IPS-20b (cell line): Measurements from ENCODE around the gene WFS1.

Source experiments
- H3K27ac ChIP-seq: one replicate; pipeline ENCODE4 v1.5.1; 2013; ENCODE audit warnings: low read length
- H3K27me3 ChIP-seq: 2 replicates; pipeline ENCODE4 v1.6.1; 2013; ENCODE audit warnings: mild to moderate bottlenecking, low read length, inconsistent platforms; ENCODE audit not compliant: insufficient read depth
- H3K36me3 ChIP-seq: 2 replicates; pipeline ENCODE4 v1.6.1; 2013; ENCODE audit warnings: low read depth, mild to moderate bottlenecking, inconsistent platforms, low read length, moderate library complexity; ENCODE audit not compliant: insufficient read depth
- H3K4me1 ChIP-seq: 2 replicates; pipeline ENCODE4 v1.6.1; 2013; ENCODE audit warnings: mild to moderate bottlenecking, control low read depth, inconsistent platforms, low read length, moderate library complexity; ENCODE audit not compliant: insufficient read depth
- H3K4me3 ChIP-seq: 2 replicates; pipeline ENCODE4 v1.5.1; 2013; ENCODE audit warnings: mild to moderate bottlenecking, low read length, inconsistent platforms
- H3K9ac ChIP-seq: 2 replicates; pipeline ENCODE4 v1.6.1; 2013; ENCODE audit warnings: low read depth, mild to moderate bottlenecking, inconsistent platforms, low read length, moderate library complexity
- H3K9me3 ChIP-seq: 2 replicates; pipeline ENCODE4 v1.6.1; 2013; ENCODE audit warnings: mild to moderate bottlenecking, low read depth, low read length, inconsistent platforms; ENCODE audit not compliant: insufficient read depth

Gene WFS1

GRCh38 chr4:6298035-6298434, 28.4 kb downstream of the WFS1 start:
- H3K4me3 ChIP-seq = no peak overlapping the region
- peaks cover 44% of the 10 kb centered on the region for H3K36me3 ChIP-seq
- H3K4me1 ChIP-seq = no peaks in the 10 kb centered on the region
- H3K9me3 ChIP-seq = no peaks in the 10 kb centered on the region
- no peak overlapping the region for H3K27ac ChIP-seq
- no peak overlapping the region for H3K9ac ChIP-seq
- H3K27me3 ChIP-seq = no peaks in the 10 kb centered on the region

- Histone ChIP-seq H3K27ac (no peak overlapping the region), H3K27me3 (no peaks in the 10 kb centered on the region), H3K4me3 (no peak overlapping the region), H3K9ac (no peak overlapping the region), H3K36me3 (peaks cover 44% of the 10 kb centered on the region), H3K4me1 (no peaks in the 10 kb centered on the region), H3K9me3 (no peaks in the 10 kb centered on the region)
Observed at GRCh38 chr4:6298852-6299251, 29.2 kb downstream of the WFS1 start.

DNA sequence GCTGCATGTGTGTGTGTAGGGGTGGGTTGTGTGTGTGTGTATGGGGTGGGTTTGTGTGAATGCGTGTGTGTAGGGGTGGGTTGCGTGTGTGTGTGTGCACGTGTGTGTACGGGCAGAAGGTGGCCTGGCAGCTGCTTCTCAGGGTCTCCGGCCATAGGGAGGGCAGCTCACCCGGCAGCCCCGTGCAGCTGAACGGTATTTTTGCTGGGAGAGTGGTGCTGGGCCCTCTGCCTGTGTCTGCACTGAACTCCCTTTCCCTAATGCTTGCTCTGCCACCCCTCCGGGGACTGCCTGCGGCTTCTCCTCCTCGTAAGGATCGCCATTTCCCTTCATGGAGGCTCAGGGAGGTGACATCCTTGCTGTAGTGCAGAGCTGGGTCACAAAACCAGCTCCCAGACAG, 30.2 kb downstream of the WFS1 start:
- no peaks in the 10 kb centered on the region for H3K9me3 ChIP-seq
- H3K36me3 ChIP-seq = peaks cover 44% of the 10 kb centered on the region
- no peaks in the 10 kb centered on the region for H3K27me3 ChIP-seq
- no peak overlapping the region for H3K4me3 ChIP-seq
- no peaks in the 10 kb centered on the region for H3K4me1 ChIP-seq
- H3K9ac ChIP-seq = no peak overlapping the region
- H3K27ac ChIP-seq = no peak overlapping the region

DNA sequence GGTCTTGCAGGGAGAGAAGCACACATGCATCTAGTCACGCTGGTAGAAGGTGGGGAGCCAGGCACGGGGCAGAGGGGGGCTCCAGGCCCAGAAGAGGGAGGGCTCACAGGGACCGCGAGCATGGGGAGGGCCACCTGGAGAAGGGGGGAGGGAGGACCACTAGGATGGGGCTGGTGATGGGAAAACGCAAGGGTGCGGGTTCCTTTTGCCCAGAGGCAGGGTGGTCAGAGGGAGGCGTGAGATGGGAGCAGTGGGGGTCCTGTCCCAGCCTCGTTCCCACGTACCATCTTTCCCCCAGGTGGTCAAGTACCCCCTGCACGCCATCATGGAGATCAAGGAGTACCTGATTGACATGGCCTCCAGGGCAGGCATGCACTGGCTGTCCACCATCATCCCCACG, 30.7 kb downstream of the WFS1 start:
- no peak overlapping the region for H3K9ac ChIP-seq
- H3K36me3 ChIP-seq = peaks cover 44% of the 10 kb centered on the region
- H3K4me3 ChIP-seq = no peak overlapping the region
- H3K27me3 ChIP-seq = no peaks in the 10 kb centered on the region
- H3K27ac ChIP-seq = no peak overlapping the region
- no peaks in the 10 kb centered on the region for H3K9me3 ChIP-seq
- no peaks in the 10 kb centered on the region for H3K4me1 ChIP-seq

DNA sequence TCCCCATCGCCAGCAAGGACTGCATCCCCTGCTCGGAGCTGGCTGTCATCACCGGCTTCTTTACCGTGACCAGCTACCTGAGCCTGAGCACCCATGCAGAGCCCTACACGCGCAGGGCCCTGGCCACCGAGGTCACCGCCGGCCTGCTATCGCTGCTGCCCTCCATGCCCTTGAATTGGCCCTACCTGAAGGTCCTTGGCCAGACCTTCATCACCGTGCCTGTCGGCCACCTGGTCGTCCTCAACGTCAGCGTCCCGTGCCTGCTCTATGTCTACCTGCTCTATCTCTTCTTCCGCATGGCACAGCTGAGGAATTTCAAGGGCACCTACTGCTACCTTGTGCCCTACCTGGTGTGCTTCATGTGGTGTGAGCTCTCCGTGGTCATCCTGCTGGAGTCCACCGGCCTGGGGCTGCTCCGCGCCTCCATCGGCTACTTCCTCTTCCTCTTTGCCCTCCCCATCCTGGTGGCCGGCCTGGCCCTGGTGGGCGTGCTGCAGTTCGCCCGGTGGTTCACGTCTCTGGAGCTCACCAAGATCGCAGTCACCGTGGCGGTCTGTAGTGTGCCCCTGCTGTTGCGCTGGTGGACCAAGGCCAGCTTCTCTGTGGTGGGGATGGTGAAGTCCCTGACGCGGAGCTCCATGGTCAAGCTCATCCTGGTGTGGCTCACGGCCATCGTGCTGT, 31.5 kb downstream of the WFS1 start:
- H3K27me3 ChIP-seq = no peaks in the 10 kb centered on the region
- no peaks in the 10 kb centered on the region for H3K4me1 ChIP-seq
- H3K36me3 ChIP-seq = peaks cover 39% of the 10 kb centered on the region
- no peak overlapping the region for H3K27ac ChIP-seq
- H3K9me3 ChIP-seq = no peaks in the 10 kb centered on the region
- H3K9ac ChIP-seq = no peak overlapping the region
- H3K4me3 ChIP-seq = no peak overlapping the region

DNA sequence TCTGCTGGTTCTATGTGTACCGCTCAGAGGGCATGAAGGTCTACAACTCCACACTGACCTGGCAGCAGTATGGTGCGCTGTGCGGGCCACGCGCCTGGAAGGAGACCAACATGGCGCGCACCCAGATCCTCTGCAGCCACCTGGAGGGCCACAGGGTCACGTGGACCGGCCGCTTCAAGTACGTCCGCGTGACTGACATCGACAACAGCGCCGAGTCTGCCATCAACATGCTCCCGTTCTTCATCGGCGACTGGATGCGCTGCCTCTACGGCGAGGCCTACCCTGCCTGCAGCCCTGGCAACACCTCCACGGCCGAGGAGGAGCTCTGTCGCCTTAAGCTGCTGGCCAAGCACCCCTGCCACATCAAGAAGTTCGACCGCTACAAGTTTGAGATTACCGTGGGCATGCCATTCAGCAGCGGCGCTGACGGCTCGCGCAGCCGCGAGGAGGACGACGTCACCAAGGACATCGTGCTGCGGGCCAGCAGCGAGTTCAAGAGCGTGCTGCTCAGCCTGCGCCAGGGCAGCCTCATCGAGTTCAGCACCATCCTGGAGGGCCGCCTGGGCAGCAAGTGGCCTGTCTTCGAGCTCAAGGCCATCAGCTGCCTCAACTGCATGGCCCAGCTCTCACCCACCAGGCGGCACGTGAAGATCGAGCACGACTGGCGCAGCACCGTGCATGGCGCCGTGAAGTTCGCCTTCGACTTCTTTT, 32.2 kb downstream of the WFS1 start:
- Histone ChIP-seq H3K27me3 (no peaks in the 10 kb centered on the region), H3K4me3 (no peak overlapping the region), H3K9ac (no peak overlapping the region), H3K36me3 (peaks cover 33% of the 10 kb centered on the region), H3K27ac (no peak overlapping the region), H3K4me1 (no peaks in the 10 kb centered on the region), H3K9me3 (no peaks in the 10 kb centered on the region)

DNA sequence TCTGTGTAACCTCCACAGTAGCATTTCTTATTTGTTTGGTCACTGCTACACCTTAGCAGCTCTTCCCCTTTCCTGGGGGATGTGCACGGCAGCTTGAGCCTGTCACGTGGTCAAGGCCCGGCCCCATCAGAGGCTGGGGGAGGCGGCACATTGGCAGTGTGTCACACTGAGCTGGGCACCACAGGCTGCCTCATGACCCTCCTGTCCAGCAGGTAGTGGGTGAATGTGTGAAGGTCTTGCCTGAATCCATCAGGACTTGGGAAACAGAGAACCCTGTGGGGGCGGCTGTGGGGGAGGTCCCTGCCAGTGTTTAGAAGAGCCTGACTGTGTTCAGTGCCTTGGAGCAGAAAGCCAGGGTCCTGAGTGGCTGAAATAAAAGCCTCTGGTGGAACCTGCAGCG, 33.2 kb downstream of the WFS1 start:
- peaks cover 2% of the 10 kb centered on the region; the same call in 1 of the 2 replicates for H3K27me3 ChIP-seq
- peaks cover 26% of the 10 kb centered on the region for H3K36me3 ChIP-seq
- no peak overlapping the region for H3K4me3 ChIP-seq
- H3K9me3 ChIP-seq = no peaks in the 10 kb centered on the region
- no peaks in the 10 kb centered on the region for H3K4me1 ChIP-seq
- H3K27ac ChIP-seq = no peak overlapping the region
- no peak overlapping the region for H3K9ac ChIP-seq

DNA sequence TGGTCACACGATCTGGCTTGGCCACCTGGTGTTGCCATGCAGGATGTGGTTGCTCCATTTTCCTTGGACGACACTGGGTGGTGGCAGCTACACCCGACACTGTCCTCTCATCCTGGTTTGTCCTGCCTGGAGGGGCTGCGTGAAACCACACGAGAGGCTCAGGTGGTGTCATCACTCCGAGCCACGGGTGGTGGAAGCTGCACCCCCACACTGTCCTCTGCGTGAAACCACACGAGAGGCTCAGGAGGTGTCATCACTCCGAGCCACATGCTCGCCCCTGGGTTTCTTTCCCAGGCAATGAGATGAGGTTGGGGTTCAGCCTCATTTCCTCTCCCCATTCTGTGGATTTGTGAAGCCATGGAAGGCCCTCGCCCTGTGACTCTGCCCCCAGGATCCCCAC, 34.3 kb downstream of the WFS1 start:
- H3K27me3 ChIP-seq = peaks cover 12% of the 10 kb centered on the region
- no peaks in the 10 kb centered on the region for H3K4me1 ChIP-seq
- no peak overlapping the region for H3K27ac ChIP-seq
- H3K4me3 ChIP-seq = no peak overlapping the region
- peaks cover 26% of the 10 kb centered on the region for H3K36me3 ChIP-seq
- H3K9ac ChIP-seq = no peak overlapping the region
- H3K9me3 ChIP-seq = peaks cover 5% of the 10 kb centered on the region; the same call in 1 of the 2 replicates

GRCh38 chr4:6306299-6306698, 36.6 kb downstream of the WFS1 start:
- no peak overlapping the region for H3K4me3 ChIP-seq
- no peak overlapping the region for H3K9ac ChIP-seq
- peaks cover 16% of the 10 kb centered on the region for H3K36me3 ChIP-seq
- H3K9me3 ChIP-seq = peaks cover 5% of the 10 kb centered on the region; the same call in 1 of the 2 replicates
- no peak overlapping the region for H3K27ac ChIP-seq
- peaks cover 31% of the 10 kb centered on the region for H3K27me3 ChIP-seq
- no peaks in the 10 kb centered on the region for H3K4me1 ChIP-seq

DNA sequence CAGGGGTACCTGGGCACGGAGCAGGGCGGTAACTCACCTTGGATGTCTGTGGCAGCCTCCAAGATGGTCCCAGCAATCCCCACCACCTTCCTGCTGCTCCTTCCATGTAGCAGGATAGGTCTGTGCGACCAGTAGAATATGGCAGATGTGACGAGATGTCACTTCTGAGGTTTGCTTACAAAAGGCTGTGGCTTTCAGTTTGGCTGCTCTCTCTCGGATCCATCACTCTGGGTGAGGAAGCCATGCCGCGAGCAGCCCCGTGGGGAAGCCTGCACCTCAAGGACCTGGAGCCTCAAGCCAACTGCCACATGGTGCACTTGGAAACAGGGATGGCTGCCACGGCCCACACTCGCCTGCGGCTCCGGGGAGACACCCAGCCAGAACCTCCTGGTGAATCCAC, 37.6 kb downstream of the WFS1 start:
- peaks cover 31% of the 10 kb centered on the region for H3K27me3 ChIP-seq
- no peak overlapping the region for H3K27ac ChIP-seq
- H3K9ac ChIP-seq = no peak overlapping the region
- peaks cover 5% of the 10 kb centered on the region; the same call in 1 of the 2 replicates for H3K9me3 ChIP-seq
- peaks cover 7% of the 10 kb centered on the region; the same call in 1 of the 2 replicates for H3K36me3 ChIP-seq
- no peak overlapping the region for H3K4me3 ChIP-seq
- H3K4me1 ChIP-seq = no peaks in the 10 kb centered on the region

- H3K4me3 ChIP-seq = no peak overlapping the region
- no peak overlapping the region for H3K27ac ChIP-seq
- no peaks in the 10 kb centered on the region for H3K4me1 ChIP-seq
Observed at GRCh38 chr4:6307891-6308290, 38.2 kb downstream of the WFS1 start.

More at GRCh38 chr4:6307891-6308290, 38.2 kb downstream of the WFS1 start:
- Histone ChIP-seq H3K27me3 (peaks cover 31% of the 10 kb centered on the region), H3K9ac (no peak overlapping the region), H3K9me3 (peaks cover 5% of the 10 kb centered on the region; the same call in 1 of the 2 replicates), H3K36me3 (0 out of 2 replicates have a peak, but pooled peaks cover under 1% of the 10 kb centered on the region)
